ENCODE measurements around the gene FXYD1. TPM values are rescaled to one million over a fixed set of nuclear protein-coding genes. Genes with fewer than 3 reads are reported as not detected.

Gene FXYD1
- total RNA-seq, 1 experiment from 2014 or later, result 13.3 TPM

DNA sequence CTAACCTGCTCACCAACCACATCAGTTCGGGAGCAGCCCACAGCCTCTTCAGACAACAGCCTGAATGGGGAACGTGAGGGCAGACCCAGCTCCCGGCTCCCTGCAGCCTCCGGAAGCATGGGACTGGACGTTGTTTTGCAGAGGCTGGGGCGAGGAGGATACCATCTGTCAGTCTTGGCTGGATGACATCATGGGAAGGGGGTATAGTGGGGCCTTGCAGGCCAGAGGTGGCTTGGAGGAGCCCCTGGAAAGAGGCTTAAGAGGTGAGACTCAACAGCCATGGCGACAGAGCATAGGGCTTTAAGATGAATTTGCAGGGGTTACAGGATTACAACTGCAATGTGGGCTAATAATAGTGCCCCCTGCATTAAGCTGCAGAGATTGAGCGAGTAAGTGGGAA, 21.5 kb upstream of the FXYD1 start:
- no peak for TF ChIP-seq NR1H2 (CRISPR knock-in tag; IDR thresholded peaks at IDR 0.05)
- TF ChIP-seq MLX (CRISPR knock-in tag; IDR thresholded peaks at IDR 0.05), result no peak
- no peak for TF ChIP-seq ZNF232 (CRISPR knock-in tag; IDR thresholded peaks at IDR 0.05)
- no peak for TF ChIP-seq PRDM15 (CRISPR knock-in tag; IDR thresholded peaks at IDR 0.05)
- no peak for TF ChIP-seq MXD4 (CRISPR knock-in tag; IDR thresholded peaks at IDR 0.05; ENCODE audit: borderline replicate concordance)
- TF ChIP-seq FOXP1 (CRISPR knock-in tag; IDR thresholded peaks at IDR 0.05; ENCODE audit: borderline replicate concordance), result no peak
- no peak for TF ChIP-seq GTF2I (CRISPR knock-in tag; conservative IDR thresholded peaks at IDR 0.05)
- TF ChIP-seq MYBL2 (CRISPR knock-in tag; IDR thresholded peaks at IDR 0.05), result no peak
- TF ChIP-seq CREB1 (CRISPR knock-in tag; IDR thresholded peaks at IDR 0.05), result no peak
- TF ChIP-seq ESRRA (CRISPR knock-in tag; IDR thresholded peaks at IDR 0.05; ENCODE audit: borderline replicate concordance), result no peak
- no peak for TF ChIP-seq NFYB (CRISPR knock-in tag; conservative IDR thresholded peaks at IDR 0.05; ENCODE audit: low read depth)
- TF ChIP-seq FOXK1 (CRISPR knock-in tag; IDR thresholded peaks at IDR 0.05), result no peak
- TF ChIP-seq ZNF138 (CRISPR knock-in tag; conservative IDR thresholded peaks at IDR 0.05), result no peak
- TF ChIP-seq NFATC4 (CRISPR knock-in tag; IDR thresholded peaks at IDR 0.05), result no peak
- no peak for TF ChIP-seq ETV6 (CRISPR knock-in tag; IDR thresholded peaks at IDR 0.05)
- TF ChIP-seq, protein P1, sequence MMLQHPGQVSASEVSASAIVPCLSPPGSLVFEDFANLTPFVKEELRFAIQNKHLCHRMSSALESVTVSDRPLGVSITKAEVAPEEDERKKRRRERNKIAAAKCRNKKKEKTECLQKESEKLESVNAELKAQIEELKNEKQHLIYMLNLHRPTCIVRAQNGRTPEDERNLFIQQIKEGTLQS (CRISPR knock-in tag; conservative IDR thresholded peaks at IDR 0.05), result no peak
- no peak for TF ChIP-seq PRRX2 (CRISPR knock-in tag; IDR thresholded peaks at IDR 0.05)
- H3K4me3 Mint-ChIP-seq, result no peak overlapping the region
- DNase-seq (ENCODE audit: low spot score) (no peak), ATAC-seq (no peak)
- ChIA-PET CTCF (interaction anchor here (0.8 to 3.4 kb wide), 6 partner anchors 10 to 236 kb away, joined by 3 to 54 read pairs (median 4); partner anchors contain the start of gene LGI4), POLR2A (no interaction called here)
- peaks cover 36% of the 10 kb centered on the region for H3K4me1 Mint-ChIP-seq
- H3K27me3 Mint-ChIP-seq (ENCODE audit: low read depth), result peaks cover 3% of the 10 kb centered on the region
- no peaks in the 10 kb centered on the region for H3K36me3 Mint-ChIP-seq
- no peak overlapping the region for H3K27ac Mint-ChIP-seq
- no peaks in the 10 kb centered on the region for H3K9me3 Mint-ChIP-seq

GRCh38 chr19:35117799-35118198, 20.8 kb upstream of the FXYD1 start:
- H3K27ac Mint-ChIP-seq, result no peak overlapping the region
- H3K4me1 Mint-ChIP-seq, result peaks cover 41% of the 10 kb centered on the region
- CTCF ChIA-PET, result interaction anchor here (0.5 to 2.2 kb wide), 8 partner anchors 18 to 869 kb away, joined by 3 to 6 read pairs (median 4); no protein-coding TSS in a partner anchor
- TF ChIP-seq NFE2L1 (CRISPR knock-in tag; IDR thresholded peaks at IDR 0.05), result no peak
- TF ChIP-seq ZNF532 (CRISPR knock-in tag; IDR thresholded peaks at IDR 0.05; ENCODE audit: borderline replicate concordance), result no peak
- no peak for TF ChIP-seq ZNF423 (CRISPR knock-in tag; IDR thresholded peaks at IDR 0.05)
- TF ChIP-seq, protein P2, sequence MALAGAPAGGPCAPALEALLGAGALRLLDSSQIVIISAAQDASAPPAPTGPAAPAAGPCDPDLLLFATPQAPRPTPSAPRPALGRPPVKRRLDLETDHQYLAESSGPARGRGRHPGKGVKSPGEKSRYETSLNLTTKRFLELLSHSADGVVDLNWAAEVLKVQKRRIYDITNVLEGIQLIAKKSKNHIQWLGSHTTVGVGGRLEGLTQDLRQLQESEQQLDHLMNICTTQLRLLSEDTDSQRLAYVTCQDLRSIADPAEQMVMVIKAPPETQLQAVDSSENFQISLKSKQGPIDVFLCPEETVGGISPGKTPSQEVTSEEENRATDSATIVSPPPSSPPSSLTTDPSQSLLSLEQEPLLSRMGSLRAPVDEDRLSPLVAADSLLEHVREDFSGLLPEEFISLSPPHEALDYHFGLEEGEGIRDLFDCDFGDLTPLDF (CRISPR knock-in tag; IDR thresholded peaks at IDR 0.05), result no peak
- TF ChIP-seq CBFB (CRISPR knock-in tag; IDR thresholded peaks at IDR 0.05; ENCODE audit: low read depth), result no peak
- no peak for TF ChIP-seq FOXK1 (CRISPR knock-in tag; IDR thresholded peaks at IDR 0.05)
- no peak for TF ChIP-seq ETV6 (CRISPR knock-in tag; IDR thresholded peaks at IDR 0.05)
- no peak for TF ChIP-seq ZNF232 (CRISPR knock-in tag; IDR thresholded peaks at IDR 0.05)
- TF ChIP-seq, protein P3, sequence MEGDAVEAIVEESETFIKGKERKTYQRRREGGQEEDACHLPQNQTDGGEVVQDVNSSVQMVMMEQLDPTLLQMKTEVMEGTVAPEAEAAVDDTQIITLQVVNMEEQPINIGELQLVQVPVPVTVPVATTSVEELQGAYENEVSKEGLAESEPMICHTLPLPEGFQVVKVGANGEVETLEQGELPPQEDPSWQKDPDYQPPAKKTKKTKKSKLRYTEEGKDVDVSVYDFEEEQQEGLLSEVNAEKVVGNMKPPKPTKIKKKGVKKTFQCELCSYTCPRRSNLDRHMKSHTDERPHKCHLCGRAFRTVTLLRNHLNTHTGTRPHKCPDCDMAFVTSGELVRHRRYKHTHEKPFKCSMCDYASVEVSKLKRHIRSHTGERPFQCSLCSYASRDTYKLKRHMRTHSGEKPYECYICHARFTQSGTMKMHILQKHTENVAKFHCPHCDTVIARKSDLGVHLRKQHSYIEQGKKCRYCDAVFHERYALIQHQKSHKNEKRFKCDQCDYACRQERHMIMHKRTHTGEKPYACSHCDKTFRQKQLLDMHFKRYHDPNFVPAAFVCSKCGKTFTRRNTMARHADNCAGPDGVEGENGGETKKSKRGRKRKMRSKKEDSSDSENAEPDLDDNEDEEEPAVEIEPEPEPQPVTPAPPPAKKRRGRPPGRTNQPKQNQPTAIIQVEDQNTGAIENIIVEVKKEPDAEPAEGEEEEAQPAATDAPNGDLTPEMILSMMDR (IDR thresholded peaks at IDR 0.05), result no peak
- TF ChIP-seq ZBTB43 (CRISPR knock-in tag; IDR thresholded peaks at IDR 0.05), result no peak

More at GRCh38 chr19:35117799-35118198, 20.8 kb upstream of the FXYD1 start:
- Mint-ChIP-seq H3K4me3 (no peak overlapping the region), H3K36me3 (no peaks in the 10 kb centered on the region), H3K27me3 (ENCODE audit: low read depth) (peaks cover 3% of the 10 kb centered on the region), H3K9me3 (no peaks in the 10 kb centered on the region)
- no peak for DNase-seq (ENCODE audit: low spot score)
- POLR2A ChIA-PET, result no interaction called here
- no peak for ATAC-seq

All from WTC11 (cell line).